Suppressor macrophage (primary cell): Measurements from ENCODE around the gene GIT2.
"Not testable (repeated sequence)": the region's sequence is repeated elsewhere in the genome, so short reads cannot be mapped to it uniquely, and the experiment has no call there.

ENCODE experiments used
- DNase-seq, 4 experiments: peaks; one replicate each; pipeline ENCODE4 v3.0.0-alpha.2; 2020 to 2022

GIT2 gene

GRCh38 chr12:110004598-110004997, 8.4 kb upstream of the GIT2 start:
- no peak for DNase-seq

DNA sequence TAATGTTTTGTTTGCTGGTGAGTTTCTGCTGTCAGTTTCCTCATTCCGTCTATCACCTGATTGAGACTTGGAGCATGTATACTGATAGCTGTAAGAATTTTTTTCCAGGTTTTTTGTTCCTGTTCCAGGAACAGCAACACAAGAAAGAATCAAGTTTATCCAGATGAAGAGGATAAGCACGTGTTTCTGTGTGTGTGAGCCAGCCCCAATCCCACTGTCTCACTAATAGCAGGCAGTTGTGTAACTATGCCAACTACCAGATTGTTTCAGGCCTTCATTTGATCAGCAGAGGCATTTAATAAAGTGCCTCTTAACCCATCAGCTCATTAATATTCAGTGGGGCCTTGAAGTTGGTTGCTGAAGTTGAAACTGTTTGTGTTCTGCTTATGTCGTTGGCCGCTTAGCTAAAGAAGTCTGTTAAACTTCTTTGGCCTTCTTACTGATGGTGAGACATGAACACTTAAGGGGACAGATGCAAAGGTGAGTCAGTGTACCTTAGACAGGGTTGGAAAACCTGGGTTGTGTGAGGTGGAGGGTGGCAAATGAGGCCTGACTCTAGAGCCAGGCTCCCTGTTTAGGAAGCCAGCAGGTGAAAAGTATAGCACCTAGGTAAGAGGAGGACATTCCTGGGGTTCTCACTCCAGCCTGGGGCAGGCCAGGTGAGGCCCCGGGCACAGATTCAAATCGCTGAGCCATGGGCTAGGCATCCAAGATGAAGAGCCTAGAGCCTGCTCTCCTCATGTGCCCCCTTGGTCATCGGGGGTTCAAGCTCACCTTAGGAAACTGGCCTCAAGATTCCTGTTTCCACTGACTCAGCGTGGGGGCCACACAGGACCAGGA, 6.7 kb upstream of the GIT2 start:
- DNase-seq, result no peak

DNA sequence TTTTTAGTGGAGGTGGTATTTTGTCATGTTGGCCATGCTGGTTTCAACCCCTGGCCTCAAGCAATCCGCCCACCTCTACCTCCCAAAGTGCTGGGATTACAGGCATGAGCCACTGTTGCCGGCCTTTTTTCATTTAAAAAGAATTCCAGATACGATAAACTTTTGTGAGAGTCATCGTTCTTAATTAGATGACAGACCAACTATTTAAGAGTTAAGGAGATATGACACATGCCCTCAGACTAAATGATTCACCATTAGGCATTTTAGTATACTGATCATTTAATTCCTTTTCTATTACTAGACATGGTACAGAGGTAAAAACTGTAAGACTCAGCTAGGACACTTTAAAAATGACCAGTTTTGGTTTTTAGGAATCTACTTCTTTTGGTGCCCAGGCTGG, 5.4 kb upstream of the GIT2 start:
- no peak for DNase-seq

GRCh38 chr12:109999983-110000505, 3.9 kb upstream of the GIT2 start:
- peak; percentile 38 to 46 (median 42) for DNase-seq

GRCh38 chr12:109999649-109999971, 3.4 kb upstream of the GIT2 start:
- no peak for DNase-seq

GRCh38 chr12:109998904-109999648, 2.9 kb upstream of the GIT2 start, which contains the start of gene ANKRD13A:
TSS of gene ANKRD13A (plus strand) at chr12:109999430. CDS start at chr12:109999689, 259 bp downstream.
- peak; percentile 94 to 96 (median 96) for DNase-seq

- DNase-seq, result no peak
Measured at GRCh38 chr12:109998241-109998903, 2.2 kb upstream of the GIT2 start.

GRCh38 chr12:109997393-109997792, 1.2 kb upstream of the GIT2 start:
- DNase-seq, result peak in 1 of 4 experiments; percentile 29

DNA sequence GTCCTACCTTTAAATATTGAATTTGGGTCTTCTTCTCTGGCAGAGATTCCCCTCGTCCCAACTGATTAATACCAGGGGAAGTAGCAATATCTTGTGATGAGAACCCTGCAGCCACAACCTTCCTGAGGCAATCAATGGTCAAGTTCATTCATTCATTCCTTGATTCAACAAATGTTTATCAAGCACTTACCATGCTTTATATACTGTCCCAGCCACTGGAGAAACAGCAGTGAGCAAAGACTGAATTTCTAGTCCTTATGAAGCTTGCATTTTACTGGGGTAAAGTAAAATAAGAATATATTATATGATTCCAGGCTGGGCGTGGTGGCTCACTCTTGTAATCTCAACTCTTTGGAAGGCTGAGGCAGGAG, 300 bp upstream of the GIT2 start:
- DNase-seq, result no peak

DNA sequence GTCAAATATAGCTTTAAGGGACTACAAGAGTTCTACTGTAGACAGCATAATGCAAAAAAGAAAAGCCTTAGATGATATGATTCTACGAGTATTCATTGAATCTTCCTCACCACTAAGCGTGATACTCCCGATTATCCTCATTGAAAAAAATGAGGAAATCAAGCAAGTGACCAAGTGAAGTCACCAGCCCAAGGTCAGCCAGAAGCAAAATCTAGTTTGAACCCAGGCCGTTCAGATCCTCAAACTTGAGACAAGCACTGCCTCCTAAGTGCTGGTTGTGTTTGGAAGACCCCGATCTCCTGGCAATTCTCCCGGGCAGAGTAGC, 845 bp downstream of the GIT2 start:
- peak in 3 of 4 experiments; percentile 67 to 77 (median 72) for DNase-seq

DNA sequence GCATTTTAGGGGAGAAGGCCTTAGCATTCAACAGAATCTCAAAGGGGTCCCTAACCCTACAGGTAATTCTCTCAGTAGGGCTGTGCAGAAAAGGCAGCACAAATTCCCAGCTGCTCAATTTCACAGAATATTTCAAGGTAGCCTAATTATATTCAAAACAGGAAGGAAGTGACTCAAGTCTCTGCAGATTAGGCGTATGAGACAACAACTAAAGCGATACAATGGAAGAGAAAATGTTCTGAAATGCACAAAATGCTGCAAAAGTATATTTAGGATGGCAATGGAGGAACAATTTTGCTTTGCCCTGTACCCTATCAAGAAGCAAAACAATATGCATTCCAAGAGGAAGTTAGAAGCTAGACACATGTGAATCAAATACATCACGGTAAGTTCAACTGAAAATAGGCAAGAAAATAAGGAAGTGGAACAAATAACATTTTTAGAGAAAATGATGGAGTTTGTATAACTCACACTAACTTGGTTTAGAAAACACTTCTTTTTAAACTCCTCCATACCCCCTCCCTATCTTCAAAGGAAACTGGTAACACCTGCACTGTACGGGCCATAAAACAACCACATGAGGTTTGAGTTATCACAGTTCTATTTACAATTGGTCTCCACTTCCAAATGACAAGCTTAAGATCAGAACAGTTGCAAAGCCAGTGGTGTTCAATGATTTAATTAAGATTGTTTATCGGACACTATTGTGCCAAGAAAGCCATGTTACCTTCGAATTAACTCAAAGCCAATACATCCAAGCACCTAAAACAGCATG, 1.6 kb downstream of the GIT2 start:
- DNase-seq, result peak; percentile 6 to 67 (median 42)

DNA sequence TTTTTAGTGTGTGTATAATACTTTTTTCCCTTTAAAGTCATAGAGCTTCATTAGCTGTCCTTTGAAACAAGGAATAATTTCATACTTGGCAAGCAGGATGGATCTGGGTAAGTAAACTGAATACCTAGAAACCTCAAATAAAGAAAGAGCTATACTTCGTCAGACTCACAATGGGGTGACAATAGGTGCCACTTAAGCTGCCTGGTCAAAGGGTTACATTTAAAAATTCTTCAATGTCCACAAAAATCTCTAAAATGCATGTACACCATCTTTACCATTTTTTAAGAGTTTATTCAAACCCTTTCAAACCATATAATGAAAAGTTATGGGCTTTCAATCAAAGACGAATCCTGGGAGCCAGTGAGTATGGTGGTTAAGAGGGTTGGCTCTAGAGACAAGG, 3.1 kb downstream of the GIT2 start:
- no peak for DNase-seq

GRCh38 chr12:109991586-109991985, 4.6 kb downstream of the GIT2 start:
- no peak for DNase-seq

- no peak for DNase-seq
Measured at GRCh38 chr12:109989380-109989779, 6.8 kb downstream of the GIT2 start.

DNA sequence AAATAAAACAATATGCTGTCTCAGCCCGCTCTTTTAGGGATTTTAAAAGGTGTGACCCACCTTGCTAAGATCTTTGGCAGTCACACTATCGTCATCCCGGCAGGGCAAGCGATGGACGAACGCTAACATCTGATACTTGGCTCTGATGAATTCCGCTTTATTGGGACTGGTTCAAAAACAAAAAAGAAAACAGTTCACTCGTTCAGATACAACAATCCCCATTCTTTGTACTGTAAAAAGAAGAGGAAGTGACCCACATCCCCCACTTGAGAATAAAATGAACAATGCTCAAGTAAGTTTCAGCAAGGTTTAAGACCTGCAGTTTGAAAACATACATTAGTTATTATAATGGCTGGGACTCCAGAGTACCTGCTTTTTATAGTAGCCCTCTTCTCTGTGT, 7.3 kb downstream of the GIT2 start:
- no peak for DNase-seq

DNA sequence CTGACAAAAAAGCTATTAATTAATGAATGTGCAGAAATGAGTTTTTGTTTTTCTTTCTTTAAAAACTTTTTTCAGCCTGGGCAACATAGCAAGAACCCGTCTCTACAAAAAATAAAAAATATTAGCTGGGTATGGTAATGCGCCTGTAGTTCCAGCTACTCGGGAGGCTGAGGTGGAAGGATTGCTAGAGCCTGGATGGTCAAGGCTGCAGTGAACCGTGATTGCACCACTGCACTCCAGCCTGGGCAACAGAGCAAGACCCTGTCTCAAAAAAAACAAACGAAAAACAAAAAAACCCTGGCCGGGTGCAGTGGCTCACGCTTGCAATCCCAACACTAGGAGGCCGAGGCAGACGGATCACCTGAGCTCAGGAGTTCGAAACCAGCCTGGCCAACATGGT, 7.9 kb downstream of the GIT2 start:
- DNase-seq, result no peak

GRCh38 chr12:109987615-109988014, 8.6 kb downstream of the GIT2 start:
- DNase-seq, result no peak

DNA sequence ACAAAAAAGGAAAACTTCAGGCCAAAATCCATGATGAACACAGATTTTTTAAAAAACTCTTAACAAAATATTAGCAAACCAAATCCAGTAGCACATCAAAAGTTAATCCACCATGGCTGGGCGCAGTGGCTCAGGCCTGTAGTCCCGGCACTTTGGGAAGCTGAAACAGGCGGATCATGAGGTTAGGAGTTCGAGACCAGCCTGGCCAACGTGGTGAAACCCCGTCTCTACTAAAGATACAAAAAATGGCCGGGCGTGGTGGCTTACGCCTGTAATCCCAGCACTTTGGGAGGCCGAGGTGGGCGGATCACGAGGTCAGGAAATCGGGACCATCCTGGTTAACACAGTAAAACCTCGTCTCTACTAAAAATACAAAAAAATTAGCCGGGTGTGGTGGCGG, 9.9 kb downstream of the GIT2 start:
- DNase-seq, result not testable (repeated sequence)

DNA sequence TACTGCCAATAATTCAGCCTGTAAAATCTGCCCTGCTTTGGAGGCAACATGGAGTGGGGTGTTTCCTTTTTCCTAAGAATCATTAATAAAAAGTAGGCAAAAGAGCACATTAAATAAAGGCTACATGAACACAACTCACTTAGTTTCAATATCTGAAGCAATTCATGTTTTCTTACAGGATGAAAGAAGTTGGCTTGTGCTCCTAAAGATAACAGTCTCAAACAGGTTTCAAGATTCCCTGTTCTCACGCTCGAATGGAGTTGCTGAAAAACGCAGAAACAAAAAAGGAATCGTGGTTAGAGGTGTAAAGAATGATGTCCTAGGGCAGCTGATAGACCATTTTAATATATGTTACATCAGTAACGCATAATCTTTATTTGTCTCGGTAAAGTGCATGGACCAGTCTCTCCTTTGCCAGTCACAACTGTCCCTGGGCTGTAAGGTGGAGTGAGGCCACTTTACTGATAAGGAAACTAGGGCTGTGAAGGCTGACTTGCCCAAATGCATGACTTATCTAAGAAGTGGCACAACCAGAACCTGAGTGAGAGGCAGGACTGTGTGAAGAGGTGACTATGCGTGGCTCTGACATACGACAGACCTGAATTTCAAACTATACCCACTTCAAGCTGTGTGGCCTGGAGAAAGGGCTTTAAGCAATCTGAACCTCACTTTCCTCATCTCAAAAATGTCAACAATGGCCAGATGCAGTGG, 12.6 kb downstream of the GIT2 start:
- no peak for DNase-seq

GRCh38 chr12:109982210-109982609, 14.0 kb downstream of the GIT2 start:
- DNase-seq, result no peak

GRCh38 chr12:109981311-109981710, 14.9 kb downstream of the GIT2 start:
- no peak for DNase-seq

- no peak for DNase-seq
Measured at GRCh38 chr12:109972821-109973220, 23.3 kb downstream of the GIT2 start.
